Measurements from ENCODE around the gene CPEB3. TPM values are rescaled to one million over a fixed set of nuclear protein-coding genes. Genes with fewer than 3 reads are reported as not detected.

Gene CPEB3
- total RNA-seq, 1 donor from 2014 or later: 1.6 TPM

DNA sequence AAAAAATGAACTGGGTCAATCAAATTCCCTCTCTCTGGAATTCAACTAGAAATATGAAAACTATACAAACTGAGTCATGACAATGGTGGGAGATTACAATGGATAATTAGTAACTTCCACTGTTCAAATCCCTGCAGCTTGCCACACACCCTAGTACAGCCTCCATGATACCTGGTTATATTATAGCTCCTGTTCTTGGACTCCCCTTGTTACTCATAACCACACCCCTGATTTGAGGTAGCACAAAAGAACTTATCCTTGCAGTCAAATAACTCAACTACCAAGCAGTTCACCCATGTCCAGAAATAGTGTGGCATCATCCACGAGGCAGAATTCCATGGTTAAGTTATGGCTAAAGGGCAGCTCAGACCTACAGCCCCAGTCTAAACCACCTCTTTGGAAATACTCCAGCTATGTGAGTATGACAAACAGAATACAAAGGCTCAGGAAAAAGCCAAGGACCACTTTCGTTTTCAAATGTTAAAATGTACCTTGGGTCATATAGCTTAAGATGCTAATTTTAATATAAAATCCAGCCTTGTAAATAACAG lies 164.7 kb downstream of the CPEB3 start:
- DNase-seq (ENCODE audit: low read depth, low spot score): no peak
- Mint-ChIP-seq H3K4me3 (no peak overlapping the region), H3K27me3 (ENCODE audit: low read depth) (no peaks in the 10 kb centered on the region), H3K9me3 (no peaks in the 10 kb centered on the region), H3K27ac (ENCODE audit: unreplicated experiment) (no peak overlapping the region), H3K36me3 (ENCODE audit: low read depth) (no peaks in the 10 kb centered on the region), H3K4me1 (no peaks in the 10 kb centered on the region)
- TF ChIP-seq, protein P1, sequence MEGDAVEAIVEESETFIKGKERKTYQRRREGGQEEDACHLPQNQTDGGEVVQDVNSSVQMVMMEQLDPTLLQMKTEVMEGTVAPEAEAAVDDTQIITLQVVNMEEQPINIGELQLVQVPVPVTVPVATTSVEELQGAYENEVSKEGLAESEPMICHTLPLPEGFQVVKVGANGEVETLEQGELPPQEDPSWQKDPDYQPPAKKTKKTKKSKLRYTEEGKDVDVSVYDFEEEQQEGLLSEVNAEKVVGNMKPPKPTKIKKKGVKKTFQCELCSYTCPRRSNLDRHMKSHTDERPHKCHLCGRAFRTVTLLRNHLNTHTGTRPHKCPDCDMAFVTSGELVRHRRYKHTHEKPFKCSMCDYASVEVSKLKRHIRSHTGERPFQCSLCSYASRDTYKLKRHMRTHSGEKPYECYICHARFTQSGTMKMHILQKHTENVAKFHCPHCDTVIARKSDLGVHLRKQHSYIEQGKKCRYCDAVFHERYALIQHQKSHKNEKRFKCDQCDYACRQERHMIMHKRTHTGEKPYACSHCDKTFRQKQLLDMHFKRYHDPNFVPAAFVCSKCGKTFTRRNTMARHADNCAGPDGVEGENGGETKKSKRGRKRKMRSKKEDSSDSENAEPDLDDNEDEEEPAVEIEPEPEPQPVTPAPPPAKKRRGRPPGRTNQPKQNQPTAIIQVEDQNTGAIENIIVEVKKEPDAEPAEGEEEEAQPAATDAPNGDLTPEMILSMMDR (conservative IDR thresholded peaks at IDR 0.05): no peak

DNA sequence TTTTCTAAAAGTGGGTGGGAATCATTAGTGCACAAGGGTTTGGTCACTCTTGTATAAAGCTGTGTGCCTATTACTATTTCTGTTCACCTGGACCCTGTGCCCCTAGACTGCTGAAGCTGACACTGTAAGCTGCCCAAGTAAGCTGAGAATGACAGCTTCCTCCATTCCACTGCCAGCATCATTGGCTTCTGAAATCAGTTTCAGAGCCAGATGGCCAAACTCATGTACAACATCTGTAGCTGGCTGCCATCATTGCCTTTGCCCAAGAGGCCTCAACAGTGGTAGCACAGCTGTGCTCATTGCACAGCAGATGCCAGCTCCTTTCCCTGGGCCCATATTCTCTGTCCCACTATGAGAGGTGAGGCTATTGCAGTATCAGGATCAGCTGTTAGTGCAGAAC lies 165.7 kb downstream of the CPEB3 start:
- no peaks in the 10 kb centered on the region for H3K9me3 Mint-ChIP-seq
- H3K27me3 Mint-ChIP-seq (ENCODE audit: low read depth): no peaks in the 10 kb centered on the region
- no peak overlapping the region for H3K4me3 Mint-ChIP-seq
- no peak for DNase-seq (ENCODE audit: low read depth, low spot score)
- H3K27ac Mint-ChIP-seq (ENCODE audit: unreplicated experiment): no peak overlapping the region
- TF ChIP-seq, protein P1 (conservative IDR thresholded peaks at IDR 0.05): no peak
- no peaks in the 10 kb centered on the region for H3K36me3 Mint-ChIP-seq (ENCODE audit: low read depth)
- no peaks in the 10 kb centered on the region for H3K4me1 Mint-ChIP-seq

DNA sequence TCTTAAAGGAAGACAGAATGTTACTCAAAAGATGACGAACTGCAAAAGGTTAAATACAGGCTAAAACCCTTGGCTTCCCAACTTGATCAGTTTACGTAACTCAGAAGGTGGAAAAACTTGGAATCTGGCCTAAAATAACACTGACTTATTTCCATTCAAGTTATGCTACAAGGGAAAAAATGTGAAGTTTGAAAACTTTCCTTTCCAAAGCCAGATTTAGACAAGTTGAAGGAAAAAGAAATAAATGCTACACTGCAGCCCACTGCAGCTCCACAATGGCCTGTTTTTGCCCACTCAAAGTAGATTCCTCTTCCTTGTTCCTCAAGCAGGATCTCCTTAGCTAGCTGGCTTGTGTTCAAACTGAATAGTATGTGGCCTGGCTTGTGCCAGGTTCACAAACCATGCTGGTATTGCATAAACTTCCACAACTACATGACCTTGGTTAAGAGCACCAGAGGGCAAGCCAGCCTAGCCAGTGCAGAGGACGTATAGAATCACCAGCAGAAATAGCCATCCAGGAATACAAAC lies 166.2 kb downstream of the CPEB3 start:
- H3K9me3 Mint-ChIP-seq: no peaks in the 10 kb centered on the region
- no peak overlapping the region for H3K4me3 Mint-ChIP-seq
- DNase-seq (ENCODE audit: low read depth, low spot score): no peak
- H3K27me3 Mint-ChIP-seq (ENCODE audit: low read depth): no peaks in the 10 kb centered on the region
- H3K36me3 Mint-ChIP-seq (ENCODE audit: low read depth): no peaks in the 10 kb centered on the region
- no peak overlapping the region for H3K27ac Mint-ChIP-seq (ENCODE audit: unreplicated experiment)
- TF ChIP-seq, protein P1 (conservative IDR thresholded peaks at IDR 0.05): no peak
- no peaks in the 10 kb centered on the region for H3K4me1 Mint-ChIP-seq

DNA sequence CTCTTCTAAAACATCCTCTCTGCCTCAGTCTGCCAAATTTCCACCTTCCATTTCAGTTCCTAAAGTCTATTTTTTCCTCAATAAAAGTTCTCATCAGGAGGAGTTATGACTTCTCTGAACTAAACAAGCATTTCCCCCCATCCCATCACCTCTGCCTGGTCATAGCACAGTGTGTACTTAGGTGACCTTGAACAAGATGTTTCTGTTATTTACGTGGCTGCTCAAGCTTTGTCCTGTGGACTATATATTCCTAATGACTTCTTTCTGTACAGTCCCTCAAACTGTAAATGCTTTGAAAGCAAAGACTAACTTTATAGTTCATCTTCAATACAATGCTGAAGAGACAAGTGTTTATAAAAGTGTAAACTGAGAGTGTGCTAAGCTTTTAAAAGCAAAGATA lies 166.9 kb downstream of the CPEB3 start:
- Mint-ChIP-seq H3K4me3 (no peak overlapping the region), H3K4me1 (peaks cover 7% of the 10 kb centered on the region), H3K27me3 (ENCODE audit: low read depth) (no peaks in the 10 kb centered on the region), H3K9me3 (peaks cover 2% of the 10 kb centered on the region), H3K27ac (ENCODE audit: unreplicated experiment) (no peak overlapping the region), H3K36me3 (ENCODE audit: low read depth) (no peaks in the 10 kb centered on the region)
- no peak for DNase-seq (ENCODE audit: low read depth, low spot score)
- TF ChIP-seq, protein P1 (conservative IDR thresholded peaks at IDR 0.05): no peak

DNA sequence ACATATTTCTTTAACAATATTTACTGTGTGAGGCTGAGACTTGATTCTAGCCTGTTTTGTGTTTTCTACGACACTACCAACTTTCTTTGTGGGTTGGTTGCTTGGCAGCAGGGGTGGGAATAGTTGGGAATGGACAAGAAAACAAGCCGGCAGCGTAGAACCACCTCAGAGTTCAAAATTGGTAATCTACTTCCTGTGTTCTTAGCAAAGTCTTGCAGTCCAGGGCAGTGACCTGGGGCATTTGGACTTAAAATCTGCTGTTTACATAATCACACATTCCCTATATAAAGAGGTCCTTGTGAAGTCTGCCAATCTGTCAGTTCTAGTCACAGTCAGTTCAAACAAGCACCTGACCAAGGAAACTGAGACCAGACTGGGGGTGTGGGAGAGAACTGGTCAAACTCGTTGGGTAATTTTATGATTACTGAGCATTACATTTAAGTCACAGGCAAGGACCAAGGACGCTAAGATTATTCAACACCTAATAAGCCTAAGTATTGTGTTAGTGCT lies 167.9 kb downstream of the CPEB3 start:
- no peak overlapping the region for H3K27ac Mint-ChIP-seq (ENCODE audit: unreplicated experiment)

More for the DNA sequence above, 167.9 kb downstream of the CPEB3 start:
- Mint-ChIP-seq H3K9me3 (peaks cover 2% of the 10 kb centered on the region), H3K4me3 (no peak overlapping the region), H3K36me3 (ENCODE audit: low read depth) (no peaks in the 10 kb centered on the region), H3K4me1 (peaks cover 8% of the 10 kb centered on the region), H3K27me3 (ENCODE audit: low read depth) (no peaks in the 10 kb centered on the region)
- no peak for DNase-seq (ENCODE audit: low read depth, low spot score)
- TF ChIP-seq, protein P1 (conservative IDR thresholded peaks at IDR 0.05): no peak

Measured in neural crest cell (in vitro differentiated cells).